HG02763 (cell line): Measurements from ENCODE around the gene PACRG.

Experiments
- ATAC-seq: cut with Tn5 transposase; IDR thresholded peaks from one replicate; pipeline ENCODE4 v1.9.1; 2021; ENCODE audit warnings: mild to moderate bottlenecking, moderate library complexity; ENCODE audit not compliant: unreplicated experiment

Gene PACRG

GRCh38 chr6:162773996-162774395 is 46.2 kb downstream of the PACRG start:
- no peak for ATAC-seq

- no peak for ATAC-seq
Observed at GRCh38 chr6:162777091-162777490, 49.3 kb downstream of the PACRG start.

GRCh38 chr6:162778603-162779002 is 50.8 kb downstream of the PACRG start:
- ATAC-seq: no peak

- no peak for ATAC-seq
Observed at GRCh38 chr6:162785632-162786242, 58.0 kb downstream of the PACRG start.

- no peak for ATAC-seq
Observed at GRCh38 chr6:162798546-162799266, 70.9 kb downstream of the PACRG start.

GRCh38 chr6:162814426-162814973 is 86.7 kb downstream of the PACRG start:
- no peak for ATAC-seq

- ATAC-seq: no peak
Observed at GRCh38 chr6:162817196-162817595, 89.4 kb downstream of the PACRG start.

GRCh38 chr6:162819284-162819683 is 91.5 kb downstream of the PACRG start:
- no peak for ATAC-seq

- ATAC-seq: no peak
Observed at GRCh38 chr6:162821102-162821501, 93.3 kb downstream of the PACRG start.

GRCh38 chr6:162825597-162825996 is 97.8 kb downstream of the PACRG start:
- no peak for ATAC-seq

- ATAC-seq: no peak
Observed at GRCh38 chr6:162829013-162829742, 101.4 kb downstream of the PACRG start.

- ATAC-seq: no peak
Observed at GRCh38 chr6:162833776-162834175, 106.0 kb downstream of the PACRG start.

- ATAC-seq: no peak
Observed at GRCh38 chr6:162845972-162846371, 118.2 kb downstream of the PACRG start.

- no peak for ATAC-seq
Observed at GRCh38 chr6:162846723-162847122, 118.9 kb downstream of the PACRG start.

- ATAC-seq: no peak
Observed at GRCh38 chr6:162849269-162849668, 121.5 kb downstream of the PACRG start.

- no peak for ATAC-seq
Observed at GRCh38 chr6:162852192-162852591, 124.4 kb downstream of the PACRG start.

- no peak for ATAC-seq
Observed at GRCh38 chr6:162852840-162853577, 125.2 kb downstream of the PACRG start.

GRCh38 chr6:162854228-162854627 is 126.5 kb downstream of the PACRG start:
- ATAC-seq: no peak

GRCh38 chr6:162854734-162855191 is 127.0 kb downstream of the PACRG start:
- ATAC-seq: no peak

- ATAC-seq: no peak
Observed at GRCh38 chr6:162856885-162857284, 129.1 kb downstream of the PACRG start.

GRCh38 chr6:162857326-162857725 is 129.6 kb downstream of the PACRG start:
- no peak for ATAC-seq
